ENCODE results near the gene SRL.

The SRL gene

DNA sequence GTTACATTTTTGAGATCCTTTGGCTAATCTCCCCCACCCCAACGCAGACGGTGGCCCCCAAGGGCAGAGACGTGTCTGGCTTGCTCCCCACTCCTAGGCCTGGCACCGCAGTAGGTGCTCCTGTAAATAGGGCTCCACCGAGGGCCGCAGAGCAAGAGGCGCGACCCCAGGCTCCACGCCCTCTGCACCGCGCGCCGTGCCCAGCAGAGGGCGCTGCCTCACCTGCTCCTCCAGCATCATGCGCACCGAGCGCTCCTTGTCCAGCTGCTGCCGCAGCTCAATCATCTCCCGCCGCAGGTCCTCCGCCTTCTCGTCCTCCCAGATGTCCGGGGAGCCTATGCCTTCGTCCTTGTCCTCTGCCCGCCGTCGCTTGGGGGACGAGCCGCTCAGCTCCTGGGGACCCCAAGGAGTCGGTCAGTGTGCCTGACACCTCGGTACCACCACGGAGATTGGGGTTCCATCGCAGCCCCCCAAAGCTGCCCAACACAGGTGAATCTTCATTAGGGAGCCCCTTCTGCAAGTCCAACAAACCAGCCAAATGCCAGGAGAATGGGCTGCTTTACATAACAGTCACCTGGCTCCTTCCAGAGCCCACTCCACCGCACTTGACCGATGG, 19.8 kb upstream of the SRL start:
- H3K4me3 ChIP-seq (ENCODE audit: low read depth, low read length): no peak overlapping the region

DNA sequence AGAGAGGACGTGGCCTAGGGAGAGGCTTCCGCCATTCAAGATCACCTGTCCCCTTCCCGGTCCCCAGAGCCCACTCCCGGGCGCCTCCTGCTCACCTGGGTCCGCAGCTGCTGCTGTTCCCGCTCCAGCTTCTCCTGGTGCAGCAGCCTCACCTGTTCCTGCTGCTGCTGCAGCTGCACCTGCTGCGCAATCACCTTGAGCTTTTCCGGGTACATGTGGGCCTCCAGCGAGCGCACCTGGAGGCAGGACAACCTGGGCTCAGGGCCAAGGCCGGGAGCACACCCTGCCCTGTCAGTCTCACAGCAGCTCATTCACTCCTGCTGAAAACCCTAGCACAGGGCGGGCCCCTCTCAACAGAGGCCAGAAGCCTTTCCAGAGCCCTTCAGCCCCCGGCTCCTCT, 18.5 kb upstream of the SRL start:
- no peak overlapping the region for H3K4me3 ChIP-seq (ENCODE audit: low read depth, low read length)

DNA sequence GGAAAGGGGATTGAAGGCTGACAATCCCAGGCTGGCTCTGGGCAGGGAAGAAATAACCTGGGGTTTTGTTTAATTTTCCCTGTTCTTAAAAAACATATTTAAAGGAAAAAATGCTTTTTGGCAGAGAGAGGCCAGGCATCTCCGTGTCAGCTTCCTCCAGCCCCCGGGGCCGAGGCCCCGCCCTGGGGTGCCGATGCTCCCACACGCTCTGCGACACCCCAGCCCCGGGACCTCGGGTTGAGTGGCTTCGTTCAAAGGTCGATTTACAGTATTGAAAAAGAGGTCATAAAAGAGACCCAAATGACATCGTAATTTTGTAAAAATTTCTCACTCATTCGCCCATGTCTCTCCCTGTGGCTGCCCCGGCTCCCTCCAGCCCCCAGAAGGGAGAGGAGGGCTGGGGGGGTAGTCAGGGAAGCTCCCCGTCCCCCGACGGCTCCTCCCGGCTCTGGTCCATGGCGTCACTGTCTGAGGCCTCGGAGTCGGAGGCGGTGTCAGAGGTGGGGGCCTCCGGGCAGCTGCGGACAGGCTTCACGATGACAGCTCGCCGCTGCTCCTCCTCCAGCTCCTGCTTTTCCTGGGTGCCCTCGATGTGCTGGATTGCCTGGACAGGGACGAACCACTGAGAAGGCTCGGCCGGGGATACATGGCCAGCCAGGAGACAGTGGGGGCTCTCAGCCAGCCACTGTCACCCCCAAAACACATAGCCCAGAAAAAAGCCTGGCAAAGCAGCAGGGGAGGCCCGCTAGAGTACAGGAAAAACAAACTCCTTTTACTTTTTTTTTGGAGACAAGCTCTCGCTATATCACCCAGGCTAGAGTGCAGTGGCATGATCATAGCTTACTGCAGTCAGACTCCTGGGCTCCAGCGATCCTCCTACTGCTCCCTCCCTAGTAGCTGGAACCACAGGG, 16.0 kb upstream of the SRL start:
- H3K4me3 ChIP-seq (ENCODE audit: low read depth, low read length): no peak overlapping the region

DNA sequence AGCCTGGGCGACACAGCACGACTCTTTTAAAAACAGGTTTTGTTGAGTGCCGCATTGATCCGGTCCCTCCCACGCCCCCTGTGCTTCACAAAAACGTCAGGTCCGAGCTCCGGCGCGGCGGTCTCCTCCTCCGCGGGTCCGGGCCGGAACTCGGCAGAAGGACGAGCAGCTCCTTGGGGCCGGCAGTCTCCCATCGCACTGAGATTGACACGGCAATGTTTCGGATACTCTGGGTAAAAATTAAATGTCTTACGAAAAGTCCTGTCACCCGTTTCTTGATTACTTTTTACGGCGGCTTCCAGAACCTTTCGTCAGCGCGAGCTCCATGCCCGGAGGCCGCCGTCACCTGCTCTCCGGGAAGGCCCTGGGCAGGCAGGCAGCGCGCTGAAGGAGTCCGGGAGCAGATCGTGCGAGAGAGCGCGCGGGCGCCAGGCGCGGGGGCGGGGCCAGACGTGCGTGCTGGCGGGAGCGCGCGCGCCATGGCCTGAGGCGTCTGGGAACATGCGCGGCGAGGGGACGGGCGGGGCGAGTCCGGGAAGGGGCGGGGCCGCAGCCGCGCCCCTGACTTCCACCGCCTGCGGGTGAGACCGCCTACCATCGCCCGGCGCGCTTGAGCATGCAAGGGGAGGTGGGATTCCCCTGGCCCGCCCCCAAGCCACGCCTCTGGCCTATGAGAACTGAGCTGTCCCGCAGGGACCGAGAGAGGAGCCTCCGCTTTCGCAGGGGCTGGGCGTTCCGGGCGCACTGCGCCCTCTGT, 11.7 kb upstream of the SRL start:
- H3K4me3 ChIP-seq (ENCODE audit: low read depth, low read length): peak overlapping the region; percentile 53

DNA sequence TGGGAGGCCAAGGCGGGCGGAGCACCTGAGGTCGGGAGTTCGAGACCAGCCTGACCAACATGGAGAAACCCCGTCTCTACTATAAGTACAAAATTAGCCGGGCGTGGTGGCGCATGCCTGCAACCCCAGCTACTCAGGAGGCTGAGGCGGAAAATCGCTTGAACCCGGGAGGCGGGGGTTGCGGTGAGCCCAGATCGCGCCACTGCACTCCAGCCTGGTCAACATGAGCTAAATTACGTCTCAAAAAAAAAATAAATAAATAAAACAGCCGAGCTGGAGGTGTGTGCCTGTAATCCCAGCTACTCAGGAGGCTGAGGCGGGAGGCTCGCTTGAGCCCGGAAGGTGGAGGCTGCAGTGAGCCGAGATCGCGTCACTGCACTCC, 11.1 kb upstream of the SRL start:
- H3K4me3 ChIP-seq (ENCODE audit: low read depth, low read length): peak overlapping the region; percentile 53

DNA sequence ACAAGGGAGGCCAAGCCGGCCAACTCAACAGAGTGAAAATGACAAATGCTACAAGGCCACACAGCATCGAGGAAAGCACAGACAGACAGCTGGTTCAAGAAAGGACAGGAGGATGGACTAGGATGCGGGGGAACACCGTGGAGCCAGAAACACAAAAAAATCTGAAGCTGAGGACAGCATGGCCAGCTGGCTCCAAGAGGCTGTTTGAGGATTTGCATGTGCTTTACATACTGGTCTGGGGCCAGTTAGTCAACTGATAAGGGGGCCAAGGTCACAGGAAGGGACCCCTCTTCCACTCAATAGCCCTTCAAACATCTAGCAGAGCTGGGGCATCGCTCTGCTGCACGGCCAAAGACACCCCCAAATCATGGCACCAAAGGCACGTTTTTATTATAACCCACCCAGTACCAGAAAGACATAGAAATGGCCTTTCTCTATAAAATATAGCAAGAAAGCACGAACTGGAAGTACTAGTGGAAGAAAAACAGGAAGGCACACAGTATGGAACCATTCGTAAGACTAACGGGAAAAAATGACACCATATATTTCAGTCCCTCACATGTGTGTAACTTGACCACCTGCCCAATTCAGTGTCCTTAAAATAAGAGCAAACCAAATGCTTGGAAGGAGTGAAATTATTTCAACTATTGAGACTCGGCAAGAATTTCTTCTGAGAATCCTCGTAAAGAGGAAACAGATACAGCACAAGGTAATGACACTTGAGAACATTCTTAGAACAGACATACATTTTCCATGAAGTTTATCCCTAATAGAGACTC, 7.8 kb upstream of the SRL start:
- H3K4me3 ChIP-seq (ENCODE audit: low read depth, low read length): no peak overlapping the region

DNA sequence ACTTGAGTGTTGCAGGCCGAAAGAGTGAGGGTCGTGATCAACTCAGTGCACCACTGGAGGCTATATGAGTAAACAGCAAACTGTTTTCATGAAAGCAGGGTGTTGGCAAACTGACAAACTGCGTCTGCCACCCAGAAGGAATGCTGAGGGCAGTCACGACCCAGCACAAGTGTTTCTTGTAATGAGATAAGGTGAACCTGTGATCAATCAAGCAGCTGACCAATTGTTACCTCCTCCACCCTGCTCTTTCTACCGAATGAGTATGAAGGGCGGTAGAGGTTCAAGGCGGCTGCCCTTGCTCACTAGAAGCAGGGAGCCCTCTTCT, 5.5 kb upstream of the SRL start:
- H3K4me3 ChIP-seq (ENCODE audit: low read depth, low read length): no peak overlapping the region

DNA sequence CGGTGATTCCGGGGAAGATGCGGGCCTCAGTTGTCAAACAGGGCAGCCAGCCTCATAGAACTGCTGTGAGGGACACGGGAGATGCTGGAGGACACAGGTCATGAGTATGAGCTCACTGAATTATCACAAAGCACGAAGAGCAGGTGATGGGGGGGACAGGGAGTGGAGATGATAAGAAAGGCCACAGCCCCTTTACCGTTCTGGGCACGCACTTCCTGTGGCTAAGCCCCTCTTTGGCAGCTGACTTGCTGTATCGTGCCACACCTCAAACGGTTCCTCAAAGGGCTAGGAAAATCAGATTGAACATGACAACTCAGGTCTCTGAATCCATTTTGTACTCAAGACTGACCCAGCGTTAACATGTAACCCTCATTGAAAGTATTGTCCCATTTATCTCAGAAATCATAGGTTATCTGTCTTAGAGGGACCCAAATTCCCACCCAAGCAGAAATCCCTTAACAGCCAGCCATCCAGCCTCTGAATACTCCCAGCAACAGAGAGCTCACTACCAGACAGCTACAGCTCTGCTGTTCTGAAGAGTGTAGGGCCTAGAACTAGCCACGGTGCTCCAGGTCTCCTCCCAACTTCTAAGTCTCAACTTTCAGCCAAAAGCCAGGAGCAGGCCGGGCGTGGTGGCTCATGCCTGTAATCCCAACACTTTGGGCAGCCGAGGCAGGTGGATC, 5.0 kb upstream of the SRL start:
- H3K4me3 ChIP-seq (ENCODE audit: low read depth, low read length): no peak overlapping the region

DNA sequence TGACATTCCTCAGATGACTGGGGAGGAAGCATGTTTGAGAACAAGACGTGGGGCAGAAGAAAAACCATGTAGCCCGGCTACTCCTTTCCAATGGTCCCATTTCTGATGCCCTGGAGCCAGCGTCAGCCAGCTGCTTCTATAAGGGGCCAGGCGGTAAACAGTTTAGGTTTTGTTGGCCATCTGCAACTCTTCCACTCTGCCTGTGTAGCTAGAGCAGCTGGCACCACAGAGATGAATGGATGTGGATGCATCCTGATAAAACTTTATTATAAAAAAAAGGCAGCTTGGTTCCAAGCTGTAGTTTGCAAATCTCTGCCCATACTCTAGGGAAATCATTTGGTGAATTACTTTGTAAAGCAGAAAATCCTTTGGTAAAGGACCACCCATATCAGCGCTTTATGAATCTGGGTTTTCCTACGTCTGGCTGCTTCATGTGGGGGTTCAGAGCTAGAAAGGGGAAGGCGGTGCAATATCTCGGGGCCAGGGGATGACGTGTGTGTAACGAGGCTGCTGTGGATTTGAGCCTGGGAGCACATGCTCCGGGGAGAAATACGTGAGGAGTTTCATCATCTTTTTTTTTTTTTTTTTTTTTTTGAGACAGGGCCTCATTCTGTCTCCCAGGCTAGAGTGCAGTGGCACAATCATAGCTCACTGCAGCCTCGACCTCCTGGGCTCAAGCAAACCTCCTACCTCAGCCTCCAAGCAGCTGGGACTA, 3.4 kb upstream of the SRL start:
- H3K4me3 ChIP-seq (ENCODE audit: low read depth, low read length): no peak overlapping the region

DNA sequence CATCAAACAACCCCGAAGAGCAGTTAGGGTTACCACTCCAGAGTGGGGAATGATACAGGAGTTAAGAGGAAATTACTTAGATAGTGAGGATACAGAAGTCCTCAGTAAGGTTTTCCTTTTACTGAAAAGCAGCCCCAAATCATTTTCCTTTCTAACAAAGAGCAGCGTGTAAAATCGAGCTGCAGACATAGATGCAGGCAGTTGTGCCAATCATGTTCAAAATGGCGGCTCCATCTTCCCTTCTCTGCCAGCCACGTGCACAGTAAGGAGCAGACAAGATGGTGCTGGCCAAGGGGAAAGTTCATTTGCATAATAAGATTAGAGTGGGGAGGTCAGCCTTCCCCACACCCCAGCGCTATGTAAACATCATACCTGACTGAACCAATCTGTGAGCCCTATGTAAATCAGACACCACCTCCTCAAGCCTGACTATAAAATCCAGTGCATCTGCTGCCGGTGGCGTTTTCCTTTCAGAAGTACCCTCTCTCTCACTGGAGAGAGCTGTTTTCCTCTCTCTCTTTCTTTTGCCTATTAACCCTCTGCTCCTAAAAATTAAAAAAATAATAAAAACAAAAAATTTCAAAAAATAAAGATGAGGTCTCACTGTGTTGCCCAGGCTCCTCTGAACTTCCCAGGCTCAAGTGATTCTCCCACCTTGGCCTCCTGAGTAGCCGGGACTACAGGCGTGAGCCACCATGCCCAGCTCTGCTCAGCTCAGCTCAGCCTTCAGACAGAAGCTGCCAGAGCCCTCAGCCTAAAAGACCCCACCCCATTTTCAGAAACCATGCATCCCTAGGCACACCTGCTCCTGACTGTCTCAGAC, 2.6 kb upstream of the SRL start:
- no peak overlapping the region for H3K4me3 ChIP-seq (ENCODE audit: low read depth, low read length)

DNA sequence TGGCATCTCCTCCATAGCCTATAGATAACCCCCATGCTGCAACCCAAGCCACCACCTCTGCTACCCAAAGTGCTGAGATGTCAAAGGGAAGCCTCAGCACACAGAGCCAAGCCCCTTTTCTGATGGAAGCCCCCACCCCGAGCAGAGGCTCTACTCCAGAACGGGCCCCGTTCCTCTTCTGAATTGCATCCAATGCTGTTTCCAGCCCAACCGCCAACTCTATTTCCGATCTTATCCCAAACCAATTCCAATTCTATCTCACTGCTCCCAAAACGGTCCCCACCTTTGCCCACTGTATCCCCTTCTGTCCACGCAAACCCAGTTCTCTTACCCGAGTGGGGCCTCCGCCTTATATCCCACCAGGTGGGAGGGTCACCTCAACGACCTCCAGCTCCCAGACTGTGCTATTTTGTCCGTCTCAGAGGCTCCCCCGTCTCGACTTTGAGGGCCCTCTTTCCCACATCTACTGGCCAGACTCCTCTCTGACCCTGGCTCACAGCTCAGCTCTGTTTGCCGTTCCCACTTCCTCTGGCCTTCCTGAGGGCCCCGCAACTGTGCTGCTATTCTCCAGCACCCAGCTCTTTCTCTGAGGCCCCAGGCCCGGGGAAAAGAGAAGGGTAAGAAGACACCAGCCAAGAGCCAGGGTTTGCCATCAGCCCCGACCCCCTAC, 487 bp downstream of the SRL start:
- no peak overlapping the region for H3K4me3 ChIP-seq (ENCODE audit: low read depth, low read length)

DNA sequence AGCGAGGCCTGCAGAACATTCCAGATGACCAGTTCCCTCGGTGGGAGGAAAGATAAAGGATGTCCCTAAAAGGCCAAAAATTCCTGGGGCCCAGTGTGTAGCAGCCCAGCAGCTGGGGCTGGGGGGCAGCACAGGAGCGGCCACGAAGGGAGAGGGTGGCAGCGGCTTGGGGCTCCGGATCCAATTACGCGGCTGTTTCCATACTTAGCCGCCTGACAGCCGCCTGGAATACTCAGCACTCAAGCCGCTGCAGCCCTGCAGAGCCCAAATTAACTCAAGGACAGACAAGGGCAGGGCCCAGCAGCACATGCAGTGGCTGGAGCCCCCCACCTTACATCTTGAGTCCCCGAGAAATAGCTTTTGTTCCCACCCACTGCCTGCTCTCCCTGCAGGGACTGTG, 1.3 kb downstream of the SRL start:
- H3K4me3 ChIP-seq (ENCODE audit: low read depth, low read length): no peak overlapping the region

DNA sequence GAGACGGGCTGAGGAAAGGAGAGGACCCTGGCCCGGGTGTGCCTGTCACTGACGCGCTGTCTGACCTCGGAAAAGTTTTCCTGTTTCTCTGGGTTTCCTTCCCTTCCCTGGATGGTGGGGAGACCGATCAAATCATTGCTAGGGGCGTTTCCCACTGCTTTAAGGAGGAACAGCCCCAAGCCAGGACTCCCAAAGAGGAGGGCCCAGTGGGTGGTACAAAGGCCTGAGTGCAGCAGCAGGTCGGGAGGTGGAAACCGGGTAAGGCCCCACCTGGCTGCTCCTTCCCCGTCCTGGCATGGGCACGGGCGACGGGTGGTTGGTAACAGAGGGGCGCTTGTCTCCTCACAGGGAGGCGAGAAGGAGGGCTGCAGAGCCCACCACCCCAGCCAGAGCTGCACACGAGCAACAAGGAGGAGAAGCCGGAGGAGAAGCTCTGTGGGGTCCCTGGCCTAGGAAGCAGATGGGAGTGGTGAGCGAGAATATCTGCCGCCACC, 2.2 kb downstream of the SRL start:
- no peak overlapping the region for H3K4me3 ChIP-seq (ENCODE audit: low read depth, low read length)

DNA sequence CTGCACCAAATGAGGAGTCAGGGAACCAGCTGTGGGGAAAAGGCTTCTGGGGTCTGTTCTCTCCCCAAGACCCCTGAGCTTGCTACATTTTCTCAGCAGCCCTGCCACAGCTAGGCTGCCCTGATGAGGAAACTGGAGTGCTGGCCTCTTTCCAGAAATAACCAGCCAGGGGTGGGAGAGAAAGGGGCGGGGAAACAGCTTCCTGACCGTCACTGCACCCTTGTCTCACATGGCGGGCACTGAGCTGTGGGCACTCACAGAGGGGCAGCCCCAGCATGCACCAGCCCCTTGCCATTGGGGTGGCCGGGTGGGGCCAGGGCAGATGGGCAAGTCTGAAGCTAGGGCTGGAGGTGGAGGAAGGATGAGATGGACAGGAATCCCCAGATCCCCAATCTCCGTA, 2.9 kb downstream of the SRL start:
- no peak overlapping the region for H3K4me3 ChIP-seq (ENCODE audit: low read depth, low read length)

DNA sequence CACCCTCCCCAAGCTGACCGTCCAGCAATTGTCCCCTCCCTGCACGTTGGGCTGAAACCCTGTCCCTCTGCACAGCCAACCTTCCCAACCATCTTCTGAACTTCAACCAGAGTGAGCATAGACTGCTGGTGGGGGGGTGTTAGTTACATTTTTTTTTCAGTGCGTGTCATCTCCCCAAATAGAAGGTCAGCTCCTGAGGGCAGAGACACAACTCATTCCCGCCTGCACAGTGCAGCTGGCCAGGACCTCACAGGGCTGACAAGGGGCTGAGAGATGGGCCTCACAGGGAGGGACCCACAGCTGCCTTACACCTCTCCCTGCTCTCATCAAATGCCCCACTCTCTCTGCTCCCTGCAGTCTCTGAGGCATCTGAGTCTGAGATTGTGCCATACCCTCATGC, 8.4 kb downstream of the SRL start:
- H3K4me3 ChIP-seq (ENCODE audit: low read depth, low read length): no peak overlapping the region

DNA sequence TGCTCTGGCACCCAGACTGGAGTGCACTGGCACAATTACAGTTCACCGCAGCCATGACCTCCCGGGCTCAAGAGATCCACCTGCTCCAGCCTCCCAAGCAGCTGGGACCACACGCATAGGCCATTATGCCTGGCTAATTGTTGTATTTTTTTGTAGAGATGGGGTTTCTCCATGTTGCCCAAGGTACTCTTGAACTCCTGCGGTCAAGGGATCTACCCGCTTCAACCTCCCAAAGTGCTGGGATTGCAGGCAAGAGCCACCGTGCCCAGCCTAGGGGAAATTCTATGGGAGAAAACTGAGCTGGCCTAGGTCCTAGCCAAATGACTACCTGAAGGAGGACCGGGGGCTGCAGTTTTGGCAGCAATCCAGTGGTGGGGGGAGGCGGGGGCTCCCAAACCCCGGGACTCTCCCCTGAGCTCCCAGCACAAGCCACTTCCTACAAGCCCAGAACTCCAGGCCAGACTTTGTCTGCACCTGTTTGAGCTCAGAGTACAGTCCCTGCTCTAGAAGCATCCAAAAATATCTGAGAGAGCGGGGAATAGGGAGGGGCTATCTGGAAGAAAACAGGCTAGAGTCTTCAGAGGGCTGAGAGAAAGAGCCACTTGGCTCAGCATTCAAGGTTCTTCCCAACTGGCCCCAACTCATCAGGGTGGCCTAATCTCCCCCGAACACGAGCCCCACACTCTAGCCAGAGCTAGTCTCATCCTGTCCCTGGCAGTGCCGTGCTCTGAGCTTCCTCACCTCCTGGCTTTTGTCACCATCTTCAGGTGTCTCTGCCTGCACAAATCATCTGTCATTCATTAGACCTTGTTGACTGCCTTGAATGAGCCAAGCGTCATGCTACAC, 9.1 kb downstream of the SRL start:
- no peak overlapping the region for H3K4me3 ChIP-seq (ENCODE audit: low read depth, low read length)

DNA sequence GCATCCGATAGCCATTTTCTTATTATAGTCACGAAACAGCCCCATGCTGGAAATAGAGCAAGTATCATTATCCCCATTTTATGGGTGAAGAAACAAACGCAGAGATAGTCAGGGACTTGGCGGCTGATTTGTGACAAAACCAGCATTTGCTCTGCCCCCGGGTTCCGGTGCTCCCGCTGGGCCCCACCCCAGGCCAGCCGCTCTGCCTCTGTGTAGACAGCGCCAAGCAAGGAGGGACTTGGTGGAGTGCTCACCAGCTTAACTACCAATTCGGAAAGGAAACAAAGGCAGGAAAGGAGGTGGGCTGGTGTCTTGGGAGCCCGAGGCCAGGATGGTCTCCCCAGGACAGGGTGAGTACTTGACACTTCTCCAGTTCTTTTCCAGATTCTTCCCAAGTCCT, 10.0 kb downstream of the SRL start:
- H3K4me3 ChIP-seq (ENCODE audit: low read depth, low read length): no peak overlapping the region

DNA sequence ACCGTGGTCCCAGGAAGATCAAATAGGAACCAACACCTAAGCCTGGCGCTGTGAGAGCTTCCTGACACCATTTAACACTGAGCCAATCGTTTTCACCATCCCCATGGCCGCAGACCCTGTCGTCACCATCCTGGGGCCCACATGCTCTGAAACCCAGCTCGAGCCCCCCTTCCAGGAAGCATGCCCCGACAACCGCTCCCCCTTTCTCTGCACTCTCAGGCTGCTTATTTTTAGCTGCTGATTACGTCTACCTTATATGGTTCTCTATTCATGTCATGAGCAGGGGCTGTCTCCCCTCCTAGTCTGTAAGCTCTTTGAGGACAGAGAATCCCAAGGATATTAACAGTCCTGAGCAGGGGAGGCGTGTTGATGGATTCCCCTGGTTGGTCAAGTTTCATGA, 10.5 kb downstream of the SRL start:
- no peak overlapping the region for H3K4me3 ChIP-seq (ENCODE audit: low read depth, low read length)
